Measurements from ENCODE around the gene ATF6.

The ATF6 gene

GRCh38 chr1:161936786-161937185 is 170.7 kb downstream of the ATF6 start:
- no peak for DNase-seq

- DNase-seq, result no peak
Measured at GRCh38 chr1:161940866-161941591, 174.9 kb downstream of the ATF6 start.

DNA sequence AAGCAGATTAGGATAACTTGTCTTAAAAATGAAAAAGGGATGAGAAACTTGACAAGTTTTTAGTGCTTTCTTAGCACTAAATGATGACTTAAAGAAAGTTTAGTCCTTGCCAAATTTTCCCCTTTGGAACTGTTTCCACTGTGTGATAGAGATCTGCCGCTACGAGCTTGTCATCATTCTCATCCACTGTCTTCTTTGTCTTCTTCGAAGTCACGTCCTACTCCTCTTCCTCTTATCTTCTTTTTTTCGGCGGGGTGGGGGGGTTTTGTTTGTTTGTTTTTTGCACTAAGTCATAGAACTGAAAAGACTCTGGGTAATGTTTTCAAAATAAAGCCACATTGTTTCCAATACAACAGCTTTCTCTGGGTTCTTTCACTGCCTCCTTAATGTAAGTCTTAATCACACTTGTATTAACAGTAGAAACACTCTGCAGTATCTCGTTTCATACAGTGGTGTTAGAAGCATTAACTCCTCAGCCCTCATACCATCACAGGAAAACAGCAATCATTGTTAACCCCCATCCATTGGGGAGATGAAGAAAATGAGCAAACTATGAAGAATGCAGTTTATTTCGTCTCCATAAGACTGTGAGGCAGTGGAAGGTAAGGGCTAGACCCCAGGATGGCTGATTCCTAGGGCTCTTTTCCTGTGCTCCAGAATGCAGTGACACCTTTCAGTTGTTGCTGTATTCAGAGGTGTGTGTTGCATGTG is 175.8 kb downstream of the ATF6 start:
- DNase-seq, result no peak

DNA sequence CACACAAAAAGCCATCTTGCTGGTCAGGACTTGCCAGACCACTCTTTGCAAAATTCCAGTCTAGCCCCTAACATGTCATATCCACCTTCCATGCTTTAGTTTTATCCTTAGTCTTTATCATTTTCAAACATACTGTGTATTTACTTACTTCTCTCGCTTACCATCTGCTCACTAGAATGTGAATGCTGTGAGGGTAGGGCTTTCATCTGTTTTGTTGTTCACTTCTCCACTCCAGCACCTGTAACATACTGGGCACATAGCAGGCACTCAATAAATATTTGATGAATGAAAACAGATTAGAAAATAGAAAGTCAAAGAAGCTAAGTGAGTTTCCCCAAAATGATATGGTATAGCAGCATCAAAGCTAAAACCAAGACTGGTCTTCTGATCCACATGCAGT is 177.6 kb downstream of the ATF6 start:
- no peak for DNase-seq

DNA sequence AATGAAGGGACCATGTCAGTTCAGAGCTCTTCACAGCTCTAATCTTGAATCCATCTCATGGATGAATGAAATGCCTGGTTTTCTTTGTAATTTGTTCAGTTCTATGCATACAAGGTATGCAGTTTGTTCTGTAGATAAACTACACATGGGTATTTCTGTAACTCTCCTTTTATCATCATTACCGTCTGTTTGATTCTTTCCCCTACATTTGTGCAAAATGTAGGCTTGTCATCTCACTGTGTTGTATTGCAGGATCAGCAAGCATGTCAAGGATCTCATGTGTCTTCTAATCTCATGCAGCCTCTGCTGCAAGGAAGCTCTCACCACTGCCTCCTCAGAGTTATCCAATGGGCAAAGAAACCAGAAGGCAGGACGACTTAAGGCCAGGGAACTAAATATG is 178.3 kb downstream of the ATF6 start:
- DNase-seq, result no peak

- DNase-seq, result no peak
Measured at GRCh38 chr1:161945306-161946060, 179.4 kb downstream of the ATF6 start.

DNA sequence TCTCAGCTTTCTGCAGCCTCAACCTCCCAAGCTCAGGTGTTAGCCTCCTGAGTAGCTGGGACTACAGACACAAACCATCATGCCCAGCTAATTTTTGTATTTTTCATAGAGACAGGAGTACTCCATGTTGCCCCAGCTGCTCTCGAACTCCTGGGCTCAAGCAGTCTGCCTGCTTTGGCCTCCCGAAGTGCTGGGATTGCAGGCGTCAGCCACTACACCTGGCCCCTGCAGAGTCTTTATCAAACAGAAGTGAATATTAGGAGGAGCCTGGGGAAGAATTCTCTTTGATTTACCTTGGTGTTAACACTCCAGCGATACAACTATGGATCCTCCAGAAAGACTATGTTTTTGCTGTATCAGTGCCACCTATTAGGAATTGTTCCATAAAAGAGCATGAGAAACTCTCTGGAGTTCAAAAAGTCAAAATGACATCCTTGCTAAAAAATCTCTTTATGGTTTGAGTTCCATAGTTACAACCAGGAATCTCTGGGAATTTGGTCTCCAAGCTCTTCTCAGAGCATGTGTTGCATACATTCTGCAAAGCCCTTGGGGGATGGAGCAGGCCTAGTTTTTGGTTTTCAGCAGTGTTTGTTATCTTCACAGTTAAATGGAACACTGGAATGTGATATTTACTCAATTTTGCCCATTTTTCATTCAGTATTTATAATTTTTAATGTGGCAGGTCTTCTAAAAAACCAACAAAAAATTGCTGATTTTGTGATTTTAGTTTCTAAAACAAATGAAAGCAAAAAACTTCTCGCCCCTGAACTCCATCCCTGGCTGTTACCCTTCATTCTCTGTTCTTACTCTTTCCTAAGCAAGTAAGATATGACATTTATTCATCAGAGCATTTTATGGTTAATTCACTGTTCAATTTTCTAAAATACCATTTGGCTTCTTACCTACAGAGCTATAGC is 180.2 kb downstream of the ATF6 start:
- DNase-seq, result no peak

- DNase-seq, result no peak
Measured at GRCh38 chr1:161948435-161948834, 182.3 kb downstream of the ATF6 start.

- no peak for DNase-seq
Measured at GRCh38 chr1:161949548-161949947, 183.4 kb downstream of the ATF6 start.

- no peak for DNase-seq
Measured at GRCh38 chr1:161950377-161950776, 184.3 kb downstream of the ATF6 start.

DNA sequence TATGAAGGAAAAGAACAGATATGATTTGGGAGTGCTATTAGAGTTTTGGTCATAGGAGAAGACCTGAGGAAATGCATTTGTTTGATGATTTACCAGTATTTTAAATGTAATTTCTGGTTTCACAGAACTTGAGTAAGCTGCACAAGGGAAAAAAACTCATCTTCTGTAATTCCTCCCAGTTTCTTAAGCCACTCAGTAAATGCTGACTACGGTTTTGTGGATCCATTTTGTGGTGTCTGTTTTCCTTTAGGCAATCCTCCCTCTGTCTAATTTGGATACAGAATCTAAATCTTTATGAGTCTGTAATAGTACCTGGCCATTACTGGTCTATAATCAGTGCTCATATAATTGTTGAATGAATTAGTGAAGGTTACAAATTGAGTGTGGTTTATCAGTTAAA is 185.5 kb downstream of the ATF6 start:
- DNase-seq, result no peak

DNA sequence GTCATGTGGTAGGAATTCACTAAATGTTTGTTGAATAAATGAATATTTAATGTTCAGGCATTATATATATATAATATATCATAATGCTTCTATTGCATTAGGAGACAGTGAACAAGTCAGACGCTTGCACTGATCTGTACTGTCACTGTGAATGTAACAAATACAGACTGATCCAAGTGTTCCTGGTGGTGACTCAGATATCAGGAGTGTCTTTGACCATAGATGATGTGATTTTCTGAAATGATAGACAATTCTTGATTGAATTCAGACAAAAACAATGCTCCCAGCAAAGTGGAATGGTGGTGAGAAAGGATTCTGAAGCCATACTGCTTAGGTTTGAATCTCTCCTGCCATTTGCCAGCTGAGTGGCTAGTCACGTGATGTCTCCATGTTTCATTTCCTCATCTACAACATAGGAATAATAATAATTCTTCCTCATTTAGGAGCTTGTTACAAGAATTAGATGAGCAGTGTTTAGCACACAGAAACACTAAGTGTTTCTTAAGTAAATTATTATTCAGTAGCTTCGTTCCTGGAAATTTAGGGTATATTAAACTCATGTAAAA is 186.6 kb downstream of the ATF6 start:
- DNase-seq, result no peak

DNA sequence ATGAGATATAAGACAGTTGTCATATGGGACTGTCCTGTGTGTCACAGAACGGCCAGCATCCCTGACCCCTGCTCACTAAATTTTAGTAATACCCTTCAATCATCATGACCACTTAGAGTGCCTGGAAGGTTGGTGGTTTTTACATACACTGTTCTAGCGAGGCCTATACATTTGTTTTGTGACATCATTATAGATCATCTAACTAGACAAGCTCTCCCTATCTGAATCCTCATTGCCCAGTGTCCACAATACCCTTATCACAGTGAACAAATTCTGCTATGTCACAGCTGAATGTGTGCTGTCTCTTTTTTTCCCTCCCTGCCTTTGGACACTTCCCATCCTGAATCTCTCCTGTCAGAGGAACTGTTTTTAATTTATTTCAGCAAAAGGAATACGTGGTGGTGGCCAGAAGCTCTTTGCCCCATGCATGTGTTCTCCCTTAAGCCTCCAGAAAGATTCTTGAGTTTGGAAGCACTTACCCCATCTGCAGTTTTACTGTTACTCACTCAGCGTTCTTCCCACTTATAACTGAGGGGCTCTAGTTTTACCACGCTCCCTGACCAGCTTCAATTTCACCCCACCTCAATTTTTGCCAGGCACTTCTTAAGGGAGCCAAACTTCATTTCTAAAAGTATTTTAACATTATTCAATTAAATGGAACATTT is 187.3 kb downstream of the ATF6 start:
- DNase-seq, result no peak

- DNase-seq, result no peak
Measured at GRCh38 chr1:161954050-161954449, 187.9 kb downstream of the ATF6 start.

DNA sequence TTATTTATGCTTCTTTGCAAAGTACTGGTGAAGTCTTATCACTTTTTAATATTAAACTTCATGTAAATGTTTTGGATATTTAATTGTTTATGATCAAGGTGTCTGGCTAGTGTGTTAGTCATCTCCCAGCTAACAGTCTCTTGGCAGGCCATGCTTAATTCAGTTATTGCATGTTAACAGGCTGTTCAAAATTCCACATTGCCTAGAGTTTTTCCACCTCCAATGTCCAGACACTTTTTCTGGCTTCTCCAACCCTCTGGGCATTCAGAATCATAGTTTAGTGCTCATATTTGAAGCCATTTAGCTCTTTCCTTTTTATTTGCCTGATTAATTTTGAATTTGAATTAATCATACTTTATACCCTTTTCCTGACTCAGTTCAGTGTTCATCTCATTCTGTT is 188.3 kb downstream of the ATF6 start:
- DNase-seq, result no peak

DNA sequence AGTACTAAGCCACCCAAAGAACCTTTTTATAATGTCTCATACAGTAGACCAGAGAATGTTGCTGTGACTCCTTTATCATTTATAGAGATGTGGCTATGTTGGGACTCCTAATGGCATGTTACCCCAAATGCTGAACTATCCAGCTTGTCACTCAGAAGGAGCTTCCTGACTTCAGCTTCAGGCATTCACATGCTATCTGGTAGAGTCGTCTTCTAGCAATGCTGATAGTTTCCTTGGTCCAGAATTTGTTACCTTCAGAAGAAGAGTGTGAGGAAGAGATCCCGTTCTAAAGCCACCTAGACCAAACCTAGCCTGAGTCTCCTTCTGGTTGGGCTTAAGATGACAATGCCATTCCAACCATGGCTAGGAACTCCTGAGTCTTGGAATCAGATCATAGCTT is 189.5 kb downstream of the ATF6 start:
- no peak for DNase-seq

- no peak for DNase-seq
Measured at GRCh38 chr1:161956097-161956496, 190.0 kb downstream of the ATF6 start.

- DNase-seq, result no peak
Measured at GRCh38 chr1:161956930-161957329, 190.8 kb downstream of the ATF6 start.

- DNase-seq, result peak in 34 of 56 donors; percentile 5 to 82 (median 37)
Measured at GRCh38 chr1:161958425-161958824, 192.3 kb downstream of the ATF6 start.
